Left ventricle myocardium inferior (tissue), 1 donor: Measurements from ENCODE around the gene BTRC. TPM values are rescaled to one million over a fixed set of nuclear protein-coding genes. Genes with fewer than 3 reads are reported as not detected.
"Not testable (repeated sequence)": the region's sequence is repeated elsewhere in the genome, so short reads cannot be mapped to it uniquely, and the experiment has no call there.

Experiments
- DNase-seq: peaks from one replicate; pipeline ENCODE4 v3.0.0-alpha.2; 2020
- H3K27ac ChIP-seq: fragments of 200-600 bp; replicated peaks from 2 replicates; pipeline ENCODE4 v1.8.0; 2021
- H3K27me3 ChIP-seq: fragments of 200-600 bp; 2 replicates; pipeline ENCODE4 v1.8.0; 2021; ENCODE audit warnings: low read depth
- H3K36me3 ChIP-seq: fragments of 200-600 bp; 2 replicates; pipeline ENCODE4 v1.8.0; 2021
- H3K4me1 ChIP-seq: fragments of 200-600 bp; 2 replicates; pipeline ENCODE4 v1.8.0; 2021
- H3K4me3 ChIP-seq: fragments of 200-600 bp; 2 replicates; pipeline ENCODE4 v1.8.0; 2021; ENCODE audit warnings: mild to moderate bottlenecking, moderate library complexity
- H3K9me3 ChIP-seq: fragments of 200-600 bp; replicated peaks from 2 replicates; pipeline ENCODE4 v1.8.0; 2021
- CTCF ChIP-seq: fragments of 200-600 bp; IDR thresholded peaks from 2 replicates; pipeline ENCODE4 v1.8.0; 2021; ENCODE audit warnings: antibody characterized with exemption, mild to moderate bottlenecking, borderline replicate concordance
- intact Hi-C: fragments of 100-400 bp; cut with micrococcal nuclease; formaldehyde crosslinking; loops from one replicate; pipeline ENCODE4 v1.11.0; 2022
- total RNA-seq: library from RNA; stranded (reverse); fragmentation: NEBNext Ultra II Directional; extraction: Animal tissue kit (Norgen Biotek cat#: 25700); gene quantifications from one replicate; pipeline ENCODE4 v1.2.1, GENCODE V29; 2021
- donor health status: DM: no; HTN: yes; CAD: no; lungs with severe emphysema.

Gene BTRC
- total RNA-seq, 1 donor from 2014 or later: 34.8 TPM

GRCh38 chr10:101329341-101330032, 24.5 kb upstream of the BTRC start:
- Histone ChIP-seq H3K4me3 (no peak overlapping the region), H3K4me1 (no peaks in the 10 kb centered on the region), H3K27ac (no peak overlapping the region), H3K9me3 (no peaks in the 10 kb centered on the region), H3K27me3 (peaks cover 9% of the 10 kb centered on the region), H3K36me3 (no peaks in the 10 kb centered on the region)
- no peak for TF ChIP-seq CTCF
- intact Hi-C loops: no loop called here
- no peak for DNase-seq

- H3K4me3 ChIP-seq: no peak overlapping the region
- no peaks in the 10 kb centered on the region for H3K36me3 ChIP-seq
- intact Hi-C loops: no loop called here
- peaks cover 9% of the 10 kb centered on the region for H3K27me3 ChIP-seq
- H3K4me1 ChIP-seq: no peaks in the 10 kb centered on the region
- no peak for TF ChIP-seq CTCF
- DNase-seq: no peak
- no peak overlapping the region for H3K27ac ChIP-seq
- no peaks in the 10 kb centered on the region for H3K9me3 ChIP-seq
These were observed 23.7 kb upstream of the BTRC start for GRCh38 chr10:101330231-101330630.

GRCh38 chr10:101330631-101331225, 23.2 kb upstream of the BTRC start:
- DNase-seq: no peak
- no peak for TF ChIP-seq CTCF
- intact Hi-C loops: no loop called here
- no peaks in the 10 kb centered on the region for H3K4me1 ChIP-seq
- no peaks in the 10 kb centered on the region for H3K9me3 ChIP-seq
- no peak overlapping the region for H3K4me3 ChIP-seq
- H3K36me3 ChIP-seq: no peaks in the 10 kb centered on the region
- no peak overlapping the region for H3K27ac ChIP-seq
- peaks cover 9% of the 10 kb centered on the region for H3K27me3 ChIP-seq

- peaks cover 9% of the 10 kb centered on the region for H3K27me3 ChIP-seq
- TF ChIP-seq CTCF: no peak
- intact Hi-C loops: no loop called here
- no peak for DNase-seq
- H3K4me3 ChIP-seq: no peak overlapping the region
- no peaks in the 10 kb centered on the region for H3K9me3 ChIP-seq
- H3K4me1 ChIP-seq: no peaks in the 10 kb centered on the region
- no peak overlapping the region for H3K27ac ChIP-seq
- H3K36me3 ChIP-seq: no peaks in the 10 kb centered on the region
These were observed 22.0 kb upstream of the BTRC start for GRCh38 chr10:101331956-101332355.

GRCh38 chr10:101334259-101334658, 19.7 kb upstream of the BTRC start:
- H3K4me3 ChIP-seq, H3K27me3 ChIP-seq, H3K9me3 ChIP-seq, H3K36me3 ChIP-seq, DNase-seq, H3K27ac ChIP-seq, H3K4me1 ChIP-seq, intact Hi-C loops: not testable (repeated sequence)

- Histone ChIP-seq H3K9me3 (no peaks in the 10 kb centered on the region), H3K27me3 (no peaks in the 10 kb centered on the region), H3K4me1 (no peaks in the 10 kb centered on the region), H3K36me3 (no peaks in the 10 kb centered on the region), H3K27ac (no peak overlapping the region), H3K4me3 (no peak overlapping the region)
- no peak for DNase-seq
- intact Hi-C loops: no loop called here
- TF ChIP-seq CTCF: no peak
These were observed 17.6 kb upstream of the BTRC start for GRCh38 chr10:101336382-101336781.
